ENCODE results near the gene TRAIP.

DNA sequence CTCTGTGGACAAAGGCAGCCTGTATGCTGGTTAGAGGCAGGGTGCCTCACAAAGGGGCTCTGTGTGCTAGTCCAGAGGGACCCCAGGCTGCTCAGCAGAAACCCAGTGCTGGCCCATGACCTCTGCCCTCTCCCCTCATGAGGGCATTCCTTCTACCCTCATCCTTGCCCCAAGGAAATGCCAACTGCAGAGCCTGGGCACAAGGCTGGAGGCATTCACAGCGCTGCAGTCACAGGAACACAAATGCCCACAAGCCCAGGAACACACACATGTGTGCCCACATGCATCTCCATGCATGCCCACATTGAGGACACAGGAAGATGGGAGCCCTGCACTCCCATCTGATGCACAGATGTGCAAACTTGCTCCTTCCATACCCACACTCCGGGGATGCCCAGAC lies 49.5 kb downstream of the TRAIP start:
- no peak for TF ChIP-seq HDGF (IDR thresholded peaks at IDR 0.05; ENCODE audit: borderline replicate concordance)
- no peak for TF ChIP-seq TARDBP (IDR thresholded peaks at IDR 0.05)
- TF ChIP-seq ELF4 (IDR thresholded peaks at IDR 0.05): no peak
- TF ChIP-seq ZNF384 (IDR thresholded peaks at IDR 0.05): no peak
- TF ChIP-seq SP1 (IDR thresholded peaks at IDR 0.05): no peak
- TF ChIP-seq CTBP1 (IDR thresholded peaks at IDR 0.05; ENCODE audit: borderline replicate concordance): no peak
- TF ChIP-seq BHLHE40 (IDR thresholded peaks at IDR 0.05; ENCODE audit: borderline replicate concordance): no peak
- TF ChIP-seq FOXA1 (IDR thresholded peaks at IDR 0.05): no peak
- TF ChIP-seq SUZ12 (IDR thresholded peaks at IDR 0.05): no peak
- TF ChIP-seq FOXK2 (IDR thresholded peaks at IDR 0.05): no peak
- TF ChIP-seq FOXM1 (IDR thresholded peaks at IDR 0.05; ENCODE audit: borderline replicate concordance): no peak
- no peak for TF ChIP-seq LEF1 (IDR thresholded peaks at IDR 0.05; ENCODE audit: borderline replicate concordance)
- TF ChIP-seq, protein P1, sequence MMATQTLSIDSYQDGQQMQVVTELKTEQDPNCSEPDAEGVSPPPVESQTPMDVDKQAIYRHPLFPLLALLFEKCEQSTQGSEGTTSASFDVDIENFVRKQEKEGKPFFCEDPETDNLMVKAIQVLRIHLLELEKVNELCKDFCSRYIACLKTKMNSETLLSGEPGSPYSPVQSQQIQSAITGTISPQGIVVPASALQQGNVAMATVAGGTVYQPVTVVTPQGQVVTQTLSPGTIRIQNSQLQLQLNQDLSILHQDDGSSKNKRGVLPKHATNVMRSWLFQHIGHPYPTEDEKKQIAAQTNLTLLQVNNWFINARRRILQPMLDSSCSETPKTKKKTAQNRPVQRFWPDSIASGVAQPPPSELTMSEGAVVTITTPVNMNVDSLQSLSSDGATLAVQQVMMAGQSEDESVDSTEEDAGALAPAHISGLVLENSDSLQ (IDR thresholded peaks at IDR 0.05): no peak
